MM.1S (cell line): ENCODE measurements around the gene CTBP1.

Experiments used
- DNase-seq: peaks from one replicate; pipeline ENCODE4 v3.0.0-alpha.2; 2015
- H2AFZ ChIP-seq: fragments of 300-600 bp; sonication (generic); 2 replicates; pipeline ENCODE4 v1.6.0; 2016; ENCODE audit warnings: antibody characterized with exemption, low read length
- H3F3A ChIP-seq: fragments of 300-600 bp; sonication (generic); 2 replicates; pipeline ENCODE4 v1.6.1; 2016; ENCODE audit warnings: mild to moderate bottlenecking, antibody characterized with exemption, low read length, moderate library complexity, mixed read lengths; ENCODE audit not compliant: insufficient read depth
- H3K27ac ChIP-seq: fragments of 300-600 bp; sonication (generic); 2 replicates; pipeline ENCODE4 v1.5.1; 2016; ENCODE audit warnings: mild to moderate bottlenecking, low read length
- H3K27me3 ChIP-seq: fragments of 300-600 bp; sonication (generic); replicated peaks from 2 replicates; pipeline ENCODE4 v1.6.0; 2016; ENCODE audit warnings: low read length; ENCODE audit not compliant: insufficient read depth
- H3K36me3 ChIP-seq: fragments of 300-600 bp; sonication (generic); replicated peaks from 2 replicates; pipeline ENCODE4 v1.6.1; 2016; ENCODE audit warnings: mild to moderate bottlenecking, low read length, mixed read lengths; ENCODE audit not compliant: insufficient read depth
- H3K4me1 ChIP-seq: fragments of 300-600 bp; sonication (generic); 2 replicates; pipeline ENCODE4 v1.6.1; 2016; ENCODE audit warnings: low read length, mixed read lengths
- H3K4me2 ChIP-seq: fragments of 300-600 bp; sonication (generic); 2 replicates; pipeline ENCODE4 v1.6.0; 2016; ENCODE audit warnings: low read depth, low read length
- H3K4me3 ChIP-seq: fragments of 300-600 bp; sonication (generic); 2 replicates; pipeline ENCODE4 v1.5.1; 2016; ENCODE audit warnings: low read length, mixed read lengths
- H3K79me2 ChIP-seq: fragments of 300-600 bp; sonication (generic); 2 replicates; pipeline ENCODE4 v1.6.1; 2016; ENCODE audit warnings: mixed run types, low read length, mixed read lengths
- H3K9ac ChIP-seq: fragments of 300-600 bp; sonication (generic); 2 replicates; pipeline ENCODE4 v1.6.1; 2016; ENCODE audit warnings: low read length, mixed read lengths
- H3K9me2 ChIP-seq: fragments of 300-600 bp; sonication (generic); replicated peaks from 2 replicates; pipeline ENCODE4 v1.6.1; 2016; ENCODE audit warnings: mild to moderate bottlenecking, low read length, mixed read lengths; ENCODE audit not compliant: insufficient read depth
- H3K9me3 ChIP-seq: fragments of 300-600 bp; sonication (generic); replicated peaks from 2 replicates; pipeline ENCODE4 v1.6.1; 2016; ENCODE audit warnings: mild to moderate bottlenecking, low read length, mixed read lengths; ENCODE audit not compliant: insufficient read depth
- H4K20me1 ChIP-seq: fragments of 300-600 bp; sonication (generic); 2 replicates; pipeline ENCODE4 v1.6.1; 2016; ENCODE audit warnings: mild to moderate bottlenecking, low read length, moderate library complexity, mixed read lengths; ENCODE audit not compliant: insufficient read depth
- EZH2 ChIP-seq: fragments of 300-600 bp; sonication (generic); optimal IDR thresholded peaks from 2 replicates; pipeline ENCODE3; 2017; ENCODE audit warnings: low read depth, mild to moderate bottlenecking, antibody characterized with exemption, low read length, mixed read lengths
- EZH2phosphoT487 ChIP-seq: fragments of 300-600 bp; sonication (generic); IDR thresholded peaks from 2 replicates; pipeline ENCODE4 v1.6.1; 2018; ENCODE audit warnings: antibody characterized with exemption, low read length
- TF ChIP-seq, protein P1 (sequence below): fragments of 300-600 bp; sonication (generic); IDR thresholded peaks from 2 replicates; pipeline ENCODE4 v1.5.1; 2016; ENCODE audit warnings: antibody characterized with exemption, low read length, mixed read lengths

CTBP1 gene

DNA sequence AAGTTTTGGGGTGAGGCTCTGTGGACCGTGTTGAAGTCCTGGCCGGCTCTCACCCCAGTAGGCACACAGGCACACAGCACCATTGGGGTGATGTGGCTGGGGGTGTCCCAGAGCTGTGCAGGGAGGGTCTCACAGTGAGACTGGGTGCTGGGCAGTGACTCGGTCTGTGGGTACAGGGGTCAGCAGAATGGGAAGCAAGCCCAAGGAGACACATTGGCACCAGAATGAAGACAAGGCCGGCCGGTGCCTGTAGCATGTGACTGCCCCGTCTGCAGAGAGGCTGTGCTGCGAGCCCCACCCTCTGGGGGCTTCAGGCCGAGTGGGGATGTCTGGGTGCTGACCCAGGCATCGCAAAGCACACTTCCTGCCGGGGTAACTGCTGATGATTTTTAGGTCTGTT is 46.0 kb upstream of the CTBP1 start:
- Histone ChIP-seq H3K9me3 (no peaks in the 10 kb centered on the region), H3K9ac (no peak overlapping the region), H3K9me2 (no peaks in the 10 kb centered on the region), H3F3A (no peaks in the 10 kb centered on the region), H3K79me2 (peaks cover 91% of the 10 kb centered on the region), H4K20me1 (no peaks in the 10 kb centered on the region; the same call in 1 of the 2 replicates), H3K27ac (no peak overlapping the region), H3K27me3 (no peaks in the 10 kb centered on the region), H3K4me1 (peaks cover 12% of the 10 kb centered on the region; the same call in 1 of the 2 replicates), H3K36me3 (peaks cover 9% of the 10 kb centered on the region), H3K4me3 (no peak overlapping the region), H2AFZ (no peak overlapping the region), H3K4me2 (no peak overlapping the region)
- TF ChIP-seq EZH2phosphoT487 = no peak
- TF ChIP-seq, protein P1, sequence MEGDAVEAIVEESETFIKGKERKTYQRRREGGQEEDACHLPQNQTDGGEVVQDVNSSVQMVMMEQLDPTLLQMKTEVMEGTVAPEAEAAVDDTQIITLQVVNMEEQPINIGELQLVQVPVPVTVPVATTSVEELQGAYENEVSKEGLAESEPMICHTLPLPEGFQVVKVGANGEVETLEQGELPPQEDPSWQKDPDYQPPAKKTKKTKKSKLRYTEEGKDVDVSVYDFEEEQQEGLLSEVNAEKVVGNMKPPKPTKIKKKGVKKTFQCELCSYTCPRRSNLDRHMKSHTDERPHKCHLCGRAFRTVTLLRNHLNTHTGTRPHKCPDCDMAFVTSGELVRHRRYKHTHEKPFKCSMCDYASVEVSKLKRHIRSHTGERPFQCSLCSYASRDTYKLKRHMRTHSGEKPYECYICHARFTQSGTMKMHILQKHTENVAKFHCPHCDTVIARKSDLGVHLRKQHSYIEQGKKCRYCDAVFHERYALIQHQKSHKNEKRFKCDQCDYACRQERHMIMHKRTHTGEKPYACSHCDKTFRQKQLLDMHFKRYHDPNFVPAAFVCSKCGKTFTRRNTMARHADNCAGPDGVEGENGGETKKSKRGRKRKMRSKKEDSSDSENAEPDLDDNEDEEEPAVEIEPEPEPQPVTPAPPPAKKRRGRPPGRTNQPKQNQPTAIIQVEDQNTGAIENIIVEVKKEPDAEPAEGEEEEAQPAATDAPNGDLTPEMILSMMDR = no peak
- no peak for TF ChIP-seq EZH2
- DNase-seq = no peak

DNA sequence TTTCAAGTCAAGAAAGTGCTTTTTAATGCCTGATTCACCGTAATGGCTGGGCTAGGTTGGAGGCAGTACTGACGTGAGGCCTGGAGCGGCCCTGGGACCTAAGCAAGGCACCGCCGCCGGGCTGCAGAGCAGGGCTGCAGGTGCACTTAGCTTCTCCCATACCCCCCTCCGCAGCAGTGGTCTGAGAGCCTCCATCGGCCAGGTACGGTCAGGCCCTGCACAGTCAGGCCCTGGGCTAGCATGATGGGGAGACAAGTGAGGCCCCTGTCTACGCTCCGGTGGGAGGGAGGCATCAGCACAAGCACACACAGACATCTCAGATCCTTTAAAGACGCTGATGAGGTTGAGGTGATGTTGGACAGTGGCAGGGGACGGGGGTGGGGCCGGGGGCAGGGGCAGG is 45.5 kb upstream of the CTBP1 start:
- no peaks in the 10 kb centered on the region for H3K27me3 ChIP-seq
- H3K9me3 ChIP-seq = no peaks in the 10 kb centered on the region
- H3K36me3 ChIP-seq = peaks cover 9% of the 10 kb centered on the region
- no peak overlapping the region for H3K4me3 ChIP-seq
- H3K9ac ChIP-seq = no peak overlapping the region
- no peaks in the 10 kb centered on the region for H3F3A ChIP-seq
- no peak overlapping the region for H3K4me2 ChIP-seq
- no peak overlapping the region for H2AFZ ChIP-seq
- no peaks in the 10 kb centered on the region for H3K9me2 ChIP-seq
- H4K20me1 ChIP-seq = no peaks in the 10 kb centered on the region; the same call in 1 of the 2 replicates
- no peak for TF ChIP-seq EZH2phosphoT487
- TF ChIP-seq, protein P1 = no peak
- no peak for TF ChIP-seq EZH2
- peaks cover 89% of the 10 kb centered on the region for H3K79me2 ChIP-seq
- no peak overlapping the region for H3K27ac ChIP-seq
- peaks cover 12% of the 10 kb centered on the region; the same call in 1 of the 2 replicates for H3K4me1 ChIP-seq
- no peak for DNase-seq

DNA sequence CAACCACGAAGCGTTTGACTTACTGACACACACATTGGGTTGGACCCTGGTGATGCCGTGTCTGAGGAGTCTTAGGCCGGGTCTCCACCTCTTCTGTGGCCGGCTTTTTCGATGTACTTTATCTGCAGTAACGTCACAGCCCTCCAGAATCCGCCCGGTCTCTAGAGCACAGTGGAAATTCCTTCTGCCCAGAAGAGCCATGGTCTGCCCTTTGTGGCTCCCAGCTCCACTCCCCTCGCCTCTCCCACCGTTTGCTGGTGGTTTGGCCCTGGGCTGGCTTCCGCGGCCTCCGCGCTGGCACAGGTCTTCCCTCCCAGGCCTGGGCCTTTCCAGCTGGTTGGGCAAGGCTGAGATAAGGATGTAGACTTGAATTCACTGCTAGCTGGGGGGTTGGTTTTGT is 45.1 kb upstream of the CTBP1 start:
- peaks cover 12% of the 10 kb centered on the region; the same call in 1 of the 2 replicates for H3K4me1 ChIP-seq
- DNase-seq = no peak
- no peak overlapping the region for H3K9ac ChIP-seq
- H4K20me1 ChIP-seq = no peaks in the 10 kb centered on the region; the same call in 1 of the 2 replicates
- H3K36me3 ChIP-seq = peaks cover 9% of the 10 kb centered on the region
- TF ChIP-seq EZH2phosphoT487 = no peak
- TF ChIP-seq, protein P1 = no peak
- TF ChIP-seq EZH2 = no peak
- no peaks in the 10 kb centered on the region for H3K27me3 ChIP-seq
- peaks cover 84% of the 10 kb centered on the region for H3K79me2 ChIP-seq
- H3K4me3 ChIP-seq = no peak overlapping the region
- H3K27ac ChIP-seq = no peak overlapping the region
- no peaks in the 10 kb centered on the region for H3K9me3 ChIP-seq
- H2AFZ ChIP-seq = no peak overlapping the region
- no peaks in the 10 kb centered on the region for H3K9me2 ChIP-seq
- no peak overlapping the region for H3K4me2 ChIP-seq
- no peaks in the 10 kb centered on the region for H3F3A ChIP-seq
